GM21390 (cell line): ENCODE results near the gene SPEM2.

ENCODE experiments used
- ATAC-seq: cut with Tn5 transposase; IDR thresholded peaks from one replicate; pipeline ENCODE4 v1.9.1; 2021; ENCODE audit not compliant: unreplicated experiment

The SPEM2 gene

GRCh38 chr17:7440113-7440833 lies 14.9 kb downstream of the SPEM2 start:
- no peak for ATAC-seq

DNA sequence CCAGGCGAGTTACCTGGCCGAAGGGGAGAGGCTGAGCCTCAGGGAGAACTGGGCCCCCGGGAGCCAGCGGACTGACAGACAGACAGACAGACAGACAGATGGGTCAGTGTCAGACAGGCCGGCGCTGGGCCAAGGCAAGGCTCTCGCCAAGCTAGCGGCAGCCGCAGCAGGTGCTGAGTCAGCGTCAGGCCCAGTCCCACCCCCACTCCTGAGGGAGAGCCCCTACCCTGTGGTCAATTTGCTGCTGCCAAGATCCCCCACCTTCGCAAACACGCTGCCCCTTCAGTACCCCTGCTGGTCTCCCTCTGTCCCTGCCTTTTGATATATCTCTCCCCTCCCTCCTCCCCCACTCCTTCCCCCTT lies 15.4 kb downstream of the SPEM2 start:
- ATAC-seq, result no peak

DNA sequence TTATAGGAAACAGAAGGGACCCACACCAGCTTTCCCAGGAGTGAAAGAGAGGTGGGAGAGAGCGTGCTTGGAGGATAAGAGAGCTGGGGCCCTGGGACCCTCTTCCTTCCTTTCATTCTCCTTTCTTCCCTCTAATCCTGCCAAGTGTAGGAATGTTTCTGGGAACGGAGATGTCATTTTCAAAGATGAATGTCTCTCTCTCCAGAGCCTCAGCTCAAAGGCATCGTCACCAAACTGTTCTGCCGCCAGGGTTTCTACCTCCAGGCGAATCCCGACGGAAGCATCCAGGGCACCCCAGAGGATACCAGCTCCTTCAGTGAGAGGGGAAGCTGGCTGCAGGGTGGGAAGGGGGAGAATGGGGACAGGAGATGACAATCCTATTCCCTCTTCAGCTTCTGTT lies 15.8 kb downstream of the SPEM2 start:
- ATAC-seq, result no peak

GRCh38 chr17:7442142-7442541 lies 16.7 kb downstream of the SPEM2 start:
- no peak for ATAC-seq

DNA sequence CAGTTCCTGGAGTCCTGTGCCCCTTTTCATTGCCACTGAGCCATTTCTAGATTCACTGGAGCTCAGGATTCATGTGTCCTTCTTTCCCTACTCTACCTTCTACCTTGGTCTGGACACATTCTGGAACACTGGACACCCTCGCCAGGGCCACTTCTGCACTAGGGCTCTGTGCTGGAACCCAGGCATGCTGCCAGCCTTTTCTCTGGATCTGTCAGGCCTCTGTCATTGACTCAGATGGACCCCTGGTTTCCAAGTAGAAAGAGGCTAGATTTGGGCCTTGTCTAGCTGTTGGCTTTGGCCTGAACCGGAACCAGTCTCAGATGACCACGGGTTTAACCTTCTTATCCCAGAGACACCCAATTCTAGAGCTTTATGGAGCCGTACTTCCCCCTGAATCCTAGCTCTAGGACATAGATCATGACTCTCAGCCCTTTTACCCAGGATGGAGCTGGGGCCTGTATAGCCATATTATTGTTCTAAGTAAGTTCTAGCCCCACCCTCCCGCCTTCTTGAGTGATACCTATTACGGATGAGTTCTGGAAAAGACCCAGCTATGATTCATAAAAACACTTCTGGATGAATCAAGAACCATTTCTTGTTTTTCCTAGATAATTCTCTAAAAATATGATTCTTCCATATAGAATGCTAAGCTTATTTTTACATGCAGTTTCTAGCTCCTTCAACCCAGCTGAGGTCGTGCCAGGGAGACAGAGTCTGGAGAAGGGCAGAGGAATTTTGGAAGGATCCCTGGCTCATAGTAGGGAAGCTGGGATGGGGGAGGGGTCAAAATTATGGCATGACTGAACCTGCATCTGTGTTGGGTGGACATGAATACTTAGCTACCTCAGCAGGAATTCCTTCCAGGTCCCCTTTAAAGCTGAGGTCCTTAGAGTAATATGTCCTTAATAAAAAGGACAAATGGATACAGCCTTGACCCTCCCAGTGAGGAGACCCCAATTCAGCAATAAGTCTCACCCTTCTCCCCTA lies 18.4 kb downstream of the SPEM2 start:
- no peak for ATAC-seq

DNA sequence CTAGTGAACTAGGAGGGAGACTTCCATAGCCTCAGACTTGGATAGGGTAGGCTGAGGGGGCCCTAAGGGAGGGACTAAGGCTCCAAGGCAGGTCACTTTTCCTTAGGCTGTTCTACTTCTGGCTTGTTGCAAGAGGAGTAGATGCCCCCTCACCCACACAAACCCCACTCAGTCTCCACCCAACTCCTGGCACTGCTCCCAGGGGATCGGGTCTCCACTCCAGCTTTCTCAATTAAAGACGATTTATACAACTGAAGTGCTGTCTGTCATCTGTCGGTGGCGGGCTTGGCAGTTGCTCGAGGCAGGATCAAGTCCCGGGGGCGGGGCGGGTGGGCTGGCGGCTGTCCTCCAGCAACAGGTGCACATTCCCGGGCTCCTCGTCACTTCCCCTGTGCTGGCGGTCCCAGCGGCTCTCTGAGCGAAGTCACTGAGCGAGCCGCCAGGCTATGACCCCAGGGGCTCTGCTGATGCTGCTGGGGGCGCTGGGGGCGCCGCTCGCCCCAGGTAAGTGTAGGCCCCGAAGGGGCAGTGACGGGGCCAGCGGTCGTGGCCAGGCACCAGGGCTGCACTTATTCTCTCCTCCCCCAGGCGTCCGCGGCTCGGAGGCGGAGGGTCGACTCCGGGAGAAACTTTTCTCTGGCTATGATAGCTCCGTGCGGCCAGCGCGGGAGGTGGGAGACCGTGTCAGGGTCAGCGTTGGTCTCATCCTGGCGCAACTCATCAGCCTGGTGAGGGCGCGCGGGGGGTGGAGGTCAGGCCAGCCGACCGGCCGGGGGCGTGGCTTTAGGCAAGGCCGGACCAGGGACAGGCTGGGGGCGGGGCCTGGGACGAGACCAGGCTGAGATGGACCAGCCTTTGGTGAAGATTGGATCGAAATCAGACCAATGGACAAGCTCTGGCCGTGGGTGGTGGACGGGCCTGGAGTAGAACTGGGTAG lies 19.5 kb downstream of the SPEM2 start, which contains the start of gene CHRNB1:
TSS of gene CHRNB1 (plus strand) at position 380 of the 937 bp plus-strand sequence. CDS start at position 447, 67 bp downstream.
- ATAC-seq, result no peak

DNA sequence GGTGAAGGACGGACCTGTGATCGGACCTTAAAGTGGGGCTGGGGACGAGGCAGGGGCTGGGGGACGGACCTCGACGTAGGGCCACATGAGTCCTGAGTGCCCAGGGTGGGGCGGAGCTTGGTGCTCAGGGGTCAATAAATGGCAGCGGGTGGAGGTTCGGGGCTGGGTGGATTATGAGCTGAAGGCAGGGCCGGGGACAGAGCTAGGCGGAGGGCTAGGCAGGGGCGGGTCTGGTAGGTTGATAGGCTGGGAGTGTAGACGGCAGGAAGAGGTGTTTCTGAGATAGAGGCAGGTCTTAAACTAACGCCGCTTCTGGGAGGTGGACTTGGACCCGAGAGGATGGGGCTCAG lies 20.2 kb downstream of the SPEM2 start:
- ATAC-seq, result no peak

- ATAC-seq, result no peak
Observed at GRCh38 chr17:7448461-7448860, 23.0 kb downstream of the SPEM2 start.

DNA sequence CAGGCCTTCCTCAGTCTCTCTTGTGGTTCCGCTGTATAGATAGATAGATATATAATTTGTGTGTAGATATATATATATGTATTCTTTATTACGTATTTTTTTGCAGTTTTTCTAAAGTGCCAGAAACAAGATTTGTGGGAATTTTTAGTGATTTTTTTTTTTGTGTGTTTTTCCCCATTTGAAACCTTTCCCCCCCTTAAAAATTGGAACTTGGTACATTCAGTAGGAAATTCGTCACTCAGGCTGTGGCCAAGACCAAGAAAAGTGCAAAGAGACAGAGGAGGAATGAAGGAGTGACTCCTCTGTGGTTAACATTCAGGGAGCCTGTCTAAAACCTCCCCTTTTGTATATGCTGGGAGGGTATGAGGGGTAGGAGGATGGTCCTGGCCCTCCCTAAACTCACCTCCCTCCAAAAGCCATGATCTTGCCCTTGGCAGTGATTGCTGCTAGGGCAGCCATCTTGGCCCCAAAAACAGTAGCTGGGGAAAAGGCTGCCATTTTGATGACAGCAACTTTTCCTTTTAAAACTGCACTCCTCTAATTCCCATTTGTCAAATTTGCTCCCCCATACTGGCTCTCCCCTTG lies 34.6 kb downstream of the SPEM2 start:
- no peak for ATAC-seq

DNA sequence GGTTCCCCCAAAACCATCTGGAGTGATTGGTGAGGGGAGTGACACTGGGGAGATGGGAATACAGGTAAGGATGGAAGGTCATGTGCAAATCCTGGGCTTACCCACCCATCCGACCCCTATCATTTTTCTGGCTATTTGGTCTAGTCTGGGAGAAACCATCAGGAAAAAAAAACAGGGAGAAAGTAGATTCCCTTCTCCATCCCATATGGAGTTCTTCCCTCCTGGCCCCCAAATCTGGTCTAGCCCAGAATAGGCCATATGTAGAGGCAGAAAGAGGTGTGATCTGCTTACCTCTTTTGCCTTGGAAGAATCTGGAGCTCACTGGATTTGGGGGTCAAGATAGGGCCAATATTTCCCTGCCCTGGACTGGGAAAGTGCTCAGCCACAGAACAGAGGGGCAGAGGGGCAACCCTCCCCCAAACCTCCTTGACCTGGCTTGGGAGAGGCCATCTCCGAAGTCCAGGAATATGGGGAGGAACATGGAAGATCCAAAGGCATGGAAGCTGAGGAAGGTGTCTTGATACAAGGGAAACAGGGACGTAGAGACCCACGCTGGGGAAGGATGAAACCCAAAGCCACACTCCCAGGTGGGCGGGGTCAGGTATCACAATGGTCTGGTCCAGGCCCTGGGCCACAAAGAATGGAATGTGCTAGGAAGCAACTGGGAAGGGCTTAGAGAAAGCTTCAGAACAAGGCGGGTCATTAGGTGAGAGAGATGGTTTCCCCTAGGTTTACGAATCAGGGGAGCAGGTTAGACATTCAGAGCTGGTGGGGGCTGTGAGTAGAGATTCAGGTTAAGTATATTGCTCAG lies 35.6 kb downstream of the SPEM2 start:
- no peak for ATAC-seq

GRCh38 chr17:7462474-7463371 lies 37.3 kb downstream of the SPEM2 start:
- ATAC-seq, result no peak

DNA sequence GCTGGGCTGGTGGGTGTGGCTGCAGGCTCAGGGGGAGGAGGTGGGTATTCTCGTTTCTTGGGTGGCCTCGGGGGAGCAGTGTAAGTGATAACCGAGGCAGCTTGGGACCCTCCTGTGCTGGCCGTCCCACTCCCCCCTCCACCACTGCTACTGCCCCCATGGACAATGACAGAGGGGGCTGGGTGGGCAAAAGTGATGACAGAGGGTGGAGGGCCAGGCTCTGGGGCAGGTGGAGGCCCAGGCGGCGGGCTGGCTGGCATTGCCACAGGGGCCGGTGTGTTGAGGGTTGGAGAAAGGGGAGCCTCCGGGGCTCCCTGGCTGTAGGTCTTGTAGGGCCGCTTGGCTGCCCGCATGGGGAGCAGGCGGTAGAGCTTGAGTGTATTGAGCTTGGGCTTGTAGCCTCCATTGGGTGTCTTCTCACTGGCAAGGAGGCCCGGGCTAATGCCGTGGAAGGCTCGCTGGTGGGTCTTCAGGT lies 38.0 kb downstream of the SPEM2 start:
- no peak for ATAC-seq

DNA sequence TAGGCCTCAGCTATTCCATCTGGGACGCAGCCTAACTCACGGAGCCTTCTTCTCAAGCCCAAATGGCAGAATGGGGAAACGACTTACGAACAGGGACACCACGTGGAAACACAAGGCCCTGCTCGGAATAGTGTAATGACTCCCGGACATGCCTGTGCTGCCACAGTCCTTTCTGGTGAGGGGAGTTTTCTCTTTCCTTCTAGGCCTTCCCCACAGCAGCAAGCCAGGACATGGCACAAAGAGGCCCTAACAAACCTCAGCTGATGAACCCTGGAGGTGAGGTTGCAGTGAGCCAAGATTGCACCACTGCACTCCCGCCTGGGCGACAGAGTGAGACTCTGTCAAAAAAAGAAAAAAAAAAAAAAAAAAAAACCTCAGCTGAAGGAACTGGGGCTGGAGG lies 38.7 kb downstream of the SPEM2 start:
- no peak for ATAC-seq

DNA sequence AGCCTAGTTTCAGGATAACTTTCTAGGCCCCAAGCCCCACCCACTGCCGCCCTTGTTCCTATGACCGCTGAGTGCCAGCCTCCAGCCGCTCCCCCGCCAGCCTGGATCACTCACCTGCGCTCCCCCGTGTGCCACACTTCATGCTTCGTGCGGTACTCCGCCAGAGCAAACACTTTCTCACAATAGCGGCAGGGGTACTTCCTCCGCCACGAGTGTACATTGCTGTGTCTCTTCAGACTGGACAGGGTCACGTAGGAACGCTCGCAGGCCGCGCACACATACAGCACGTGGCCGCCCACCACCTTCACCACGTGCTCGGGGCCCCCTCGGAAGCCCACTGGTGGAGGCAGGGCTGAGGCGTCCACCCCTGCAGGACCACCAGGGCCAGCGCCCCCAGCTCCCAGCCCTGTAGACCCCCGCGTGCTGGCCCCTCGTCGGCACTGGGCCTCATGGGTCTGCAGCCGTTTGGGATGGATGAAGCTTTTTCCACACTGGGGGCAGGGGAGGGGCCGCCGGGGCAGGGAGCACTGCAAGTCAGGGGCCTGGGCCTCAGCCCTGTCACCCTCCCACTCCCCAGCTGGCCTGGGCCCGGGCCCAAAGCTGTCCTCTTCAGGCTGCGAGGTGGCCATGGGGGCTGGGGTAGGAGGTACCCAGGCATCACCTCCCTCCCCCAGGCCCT lies 40.3 kb downstream of the SPEM2 start:
- ATAC-seq, result no peak

GRCh38 chr17:7466318-7466638 lies 40.9 kb downstream of the SPEM2 start:
- ATAC-seq, result no peak

GRCh38 chr17:7466639-7467341 lies 41.4 kb downstream of the SPEM2 start:
- ATAC-seq, result no peak

- ATAC-seq, result no peak
Observed at GRCh38 chr17:7467498-7467897, 42.1 kb downstream of the SPEM2 start.

- no peak for ATAC-seq
Observed at GRCh38 chr17:7468290-7468689, 42.9 kb downstream of the SPEM2 start.
